ENCODE results near the gene LRWD1. TPM values are rescaled to one million over a fixed set of nuclear protein-coding genes. Genes with fewer than 3 reads are reported as not detected.
"Not testable (repeated sequence)": the region's sequence is repeated elsewhere in the genome, so short reads cannot be mapped to it uniquely, and the experiment has no call there.

LRWD1 gene
- total and polyA plus RNA-seq, 2 of the 13 experiments (the other 11 are each of a cell fraction or from before 2014, with no cell fraction given), result 8.5 to 16.3 TPM

- intact Hi-C loops (cut with micrococcal nuclease; ENCODE audit: unreplicated experiment); FAIRE-seq; H3K4me3 ChIP-seq (replicated peaks in 1 of 3; ENCODE audit: insufficient read depth in 1 of 3, low read depth in 2 of 3, low read length in 3 of 3); H4K20me1 ChIP-seq (ENCODE audit: insufficient read depth, low read length); POLR2A ChIA-PET; H3K4me2 ChIP-seq (ENCODE audit: low read depth, low read length); DNase-seq (ENCODE audit: low spot score); H3K9ac ChIP-seq (ENCODE audit: insufficient read depth, low read depth, low read length); H3K27ac ChIP-seq (ENCODE audit: extremely low read length, insufficient read depth, low read length); H2AFZ ChIP-seq (ENCODE audit: low read length); H3K4me1 ChIP-seq (ENCODE audit: insufficient read depth, low read length); in situ Hi-C loops (cut with HindIII; ENCODE audit: extremely low pct_ligation_motif_present, low pct_unique_long_range_greater_than_20kb); H3K79me2 ChIP-seq (ENCODE audit: insufficient read depth, low read length); H3K9me3 ChIP-seq (ENCODE audit: low read length); CTCF ChIA-PET (ENCODE audit: low intra/inter-chr PET ratio, low total read pairs); BruUV-seq (replicated peaks); H3K36me3 ChIP-seq (replicated peaks in 1 of 2; ENCODE audit: control insufficient read depth in 1 of 2, insufficient read depth in 2 of 2, low read length in 2 of 2); H3K27me3 ChIP-seq (ENCODE audit: control insufficient read depth in 1 of 2, insufficient read depth in 2 of 2, low read length in 2 of 2): not testable (repeated sequence)
- ATAC-seq, result peak; percentile 39
- WGBS (ENCODE audit: low lambda C conversion rate), result 65% methylated on average over 5 of the region's 24 CpGs
These were observed 40.8 kb downstream of the LRWD1 start for GRCh38 chr7:102505298-102506185.

GRCh38 chr7:102507410-102508088, 42.8 kb downstream of the LRWD1 start:
- H3K9ac ChIP-seq (ENCODE audit: insufficient read depth, low read depth, low read length); H3K79me2 ChIP-seq (ENCODE audit: insufficient read depth, low read length); CTCF ChIA-PET (ENCODE audit: low intra/inter-chr PET ratio, low total read pairs); in situ Hi-C loops (cut with HindIII; ENCODE audit: extremely low pct_ligation_motif_present, low pct_unique_long_range_greater_than_20kb); intact Hi-C loops (cut with micrococcal nuclease; ENCODE audit: unreplicated experiment); H3K36me3 ChIP-seq (replicated peaks in 1 of 2; ENCODE audit: control insufficient read depth in 1 of 2, insufficient read depth in 2 of 2, low read length in 2 of 2); H3K9me3 ChIP-seq (ENCODE audit: low read length); H3K4me3 ChIP-seq (replicated peaks in 1 of 3; ENCODE audit: insufficient read depth in 1 of 3, low read depth in 2 of 3, low read length in 3 of 3); H2AFZ ChIP-seq (ENCODE audit: low read length); H4K20me1 ChIP-seq (ENCODE audit: insufficient read depth, low read length); DNase-seq (ENCODE audit: low spot score); H3K4me2 ChIP-seq (ENCODE audit: low read depth, low read length); POLR2A ChIA-PET; H3K27ac ChIP-seq (ENCODE audit: extremely low read length, insufficient read depth, low read length); H3K27me3 ChIP-seq (ENCODE audit: control insufficient read depth in 1 of 2, insufficient read depth in 2 of 2, low read length in 2 of 2); H3K4me1 ChIP-seq (ENCODE audit: insufficient read depth, low read length); ATAC-seq; BruUV-seq (replicated peaks); FAIRE-seq: not testable (repeated sequence)
- 89% methylated on average over 3 of the region's 8 CpGs for WGBS (ENCODE audit: low lambda C conversion rate)

- H3K36me3 ChIP-seq (replicated peaks in 1 of 2; ENCODE audit: control insufficient read depth in 1 of 2, insufficient read depth in 2 of 2, low read length in 2 of 2); CTCF ChIA-PET (ENCODE audit: low intra/inter-chr PET ratio, low total read pairs); DNase-seq (ENCODE audit: low spot score); H4K20me1 ChIP-seq (ENCODE audit: insufficient read depth, low read length); H3K27ac ChIP-seq (ENCODE audit: extremely low read length, insufficient read depth, low read length); in situ Hi-C loops (cut with HindIII; ENCODE audit: extremely low pct_ligation_motif_present, low pct_unique_long_range_greater_than_20kb); H3K4me3 ChIP-seq (replicated peaks in 1 of 3; ENCODE audit: insufficient read depth in 1 of 3, low read depth in 2 of 3, low read length in 3 of 3); ATAC-seq; H3K27me3 ChIP-seq (ENCODE audit: control insufficient read depth in 1 of 2, insufficient read depth in 2 of 2, low read length in 2 of 2); H3K9me3 ChIP-seq (ENCODE audit: low read length); H3K79me2 ChIP-seq (ENCODE audit: insufficient read depth, low read length); POLR2A ChIA-PET; H3K4me1 ChIP-seq (ENCODE audit: insufficient read depth, low read length); BruUV-seq (replicated peaks); FAIRE-seq; H3K4me2 ChIP-seq (ENCODE audit: low read depth, low read length); H3K9ac ChIP-seq (ENCODE audit: insufficient read depth, low read depth, low read length); H2AFZ ChIP-seq (ENCODE audit: low read length); intact Hi-C loops (cut with micrococcal nuclease; ENCODE audit: unreplicated experiment): not testable (repeated sequence)
- WGBS (ENCODE audit: low lambda C conversion rate), result 56% methylated on average over 6 of the region's 8 CpGs
These were observed 45.8 kb downstream of the LRWD1 start for GRCh38 chr7:102510575-102510974.

GRCh38 chr7:102511860-102512522, 47.2 kb downstream of the LRWD1 start:
- H3K4me3 ChIP-seq (replicated peaks in 1 of 3; ENCODE audit: insufficient read depth in 1 of 3, low read depth in 2 of 3, low read length in 3 of 3); intact Hi-C loops (cut with micrococcal nuclease; ENCODE audit: unreplicated experiment); H3K27me3 ChIP-seq (ENCODE audit: control insufficient read depth in 1 of 2, insufficient read depth in 2 of 2, low read length in 2 of 2); H3K4me2 ChIP-seq (ENCODE audit: low read depth, low read length); H4K20me1 ChIP-seq (ENCODE audit: insufficient read depth, low read length); H3K9ac ChIP-seq (ENCODE audit: insufficient read depth, low read depth, low read length); BruUV-seq (replicated peaks); in situ Hi-C loops (cut with HindIII; ENCODE audit: extremely low pct_ligation_motif_present, low pct_unique_long_range_greater_than_20kb); DNase-seq (ENCODE audit: low spot score); H2AFZ ChIP-seq (ENCODE audit: low read length); CTCF ChIA-PET (ENCODE audit: low intra/inter-chr PET ratio, low total read pairs); H3K79me2 ChIP-seq (ENCODE audit: insufficient read depth, low read length); POLR2A ChIA-PET; H3K27ac ChIP-seq (ENCODE audit: extremely low read length, insufficient read depth, low read length); H3K36me3 ChIP-seq (replicated peaks in 1 of 2; ENCODE audit: control insufficient read depth in 1 of 2, insufficient read depth in 2 of 2, low read length in 2 of 2); H3K9me3 ChIP-seq (ENCODE audit: low read length); FAIRE-seq; H3K4me1 ChIP-seq (ENCODE audit: insufficient read depth, low read length): not testable (repeated sequence)
- WGBS (ENCODE audit: low lambda C conversion rate), result no CpG with 5 or more reads among the region's 30 CpGs
- ATAC-seq, result peak; percentile 62
